H9 (cell line): ENCODE results near the gene PIK3R5. TPM values are rescaled to one million over a fixed set of nuclear protein-coding genes. Genes with fewer than 3 reads are reported as not detected.

Experiments
- DNase-seq: peaks from one replicate; pipeline ENCODE4 v3.0.0-alpha.2; 2017
- H2AFZ ChIP-seq: one replicate; pipeline ENCODE4 v1.6.1; 2013; ENCODE audit warnings: mild to moderate bottlenecking, low read length, control low read depth, moderate library complexity
- H2AK5ac ChIP-seq: 2 replicates; pipeline ENCODE4 v1.6.1; 2013; ENCODE audit warnings: low read length, control low read depth, mixed read lengths; ENCODE audit not compliant: insufficient read length
- H2BK120ac ChIP-seq: one replicate; pipeline ENCODE4 v1.6.1; 2013; ENCODE audit warnings: low read depth, mild to moderate bottlenecking, low read length, control low read depth, inconsistent platforms; ENCODE audit not compliant: poor library complexity, severe bottlenecking
- H2BK12ac ChIP-seq: 2 replicates; pipeline ENCODE4 v1.6.1; 2013; ENCODE audit warnings: low read length, control low read depth, mixed read lengths, low read depth; ENCODE audit not compliant: insufficient read length
- H2BK15ac ChIP-seq: 2 replicates; pipeline ENCODE4 v1.6.1; 2013; ENCODE audit warnings: low read depth, low read length, control low read depth
- H2BK20ac ChIP-seq: one replicate; pipeline ENCODE4 v1.6.1; 2013; ENCODE audit warnings: low read depth, mild to moderate bottlenecking, low read length, control low read depth, inconsistent platforms; ENCODE audit not compliant: poor library complexity, severe bottlenecking
- H2BK5ac ChIP-seq: 2 replicates; pipeline ENCODE4 v1.6.1; 2013; ENCODE audit warnings: low read length, control low read depth, mixed read lengths; ENCODE audit not compliant: insufficient read length
- H3K14ac ChIP-seq: 2 replicates; pipeline ENCODE4 v1.6.1; 2013; ENCODE audit warnings: low read length, control low read depth; ENCODE audit not compliant: insufficient read depth
- H3K18ac ChIP-seq: 2 replicates; pipeline ENCODE4 v1.6.1; 2013; ENCODE audit warnings: low read depth, mild to moderate bottlenecking, mixed read lengths, low read length, control low read depth; ENCODE audit not compliant: insufficient read length
- H3K23ac ChIP-seq: 2 replicates; pipeline ENCODE4 v1.6.1; 2013; ENCODE audit warnings: low read length, control low read depth, mixed read lengths, low read depth; ENCODE audit not compliant: insufficient read length
- H3K23me2 ChIP-seq: 2 replicates; pipeline ENCODE4 v1.6.1; 2013; ENCODE audit warnings: low read depth, mild to moderate bottlenecking, mixed read lengths, low read length, control low read depth; ENCODE audit not compliant: insufficient read length, poor library complexity, severe bottlenecking
- H3K27ac ChIP-seq: 2 replicates; pipeline ENCODE4 v1.5.1; 2013; ENCODE audit warnings: low read length, control low read depth, mixed read lengths, low read depth; ENCODE audit not compliant: insufficient read length
- H3K27me3 ChIP-seq: 2 replicates; pipeline ENCODE4 v1.6.1; 2013; ENCODE audit warnings: low read length, control low read depth, inconsistent platforms; ENCODE audit not compliant: insufficient read depth
- H3K4ac ChIP-seq: 2 replicates; pipeline ENCODE4 v1.6.1; 2013; ENCODE audit warnings: low read depth, mild to moderate bottlenecking, control low read depth, inconsistent platforms, low read length, moderate library complexity
- H3K4me1 ChIP-seq: 2 replicates; pipeline ENCODE4 v1.6.1; 2013; ENCODE audit warnings: low read length, control low read depth, inconsistent platforms; ENCODE audit not compliant: insufficient read depth
- H3K4me2 ChIP-seq: 2 replicates; pipeline ENCODE4 v1.6.1; 2013; ENCODE audit warnings: low read length, control low read depth, mixed read lengths; ENCODE audit not compliant: insufficient read length, insufficient read depth
- H3K56ac ChIP-seq: 2 replicates; pipeline ENCODE4 v1.6.1; 2013; ENCODE audit warnings: low read depth, mild to moderate bottlenecking, mixed read lengths, low read length, control low read depth; ENCODE audit not compliant: insufficient read length
- H3K79me1 ChIP-seq: 2 replicates; pipeline ENCODE4 v1.6.1; 2013; ENCODE audit warnings: low read depth, mild to moderate bottlenecking, moderate library complexity, low read length, control low read depth, inconsistent platforms; ENCODE audit not compliant: insufficient read depth, poor library complexity, severe bottlenecking
- H3K79me2 ChIP-seq: 2 replicates; pipeline ENCODE4 v1.6.1; 2013; ENCODE audit warnings: low read length, control low read depth, inconsistent platforms; ENCODE audit not compliant: insufficient read depth
- H3K9ac ChIP-seq: 2 replicates; pipeline ENCODE4 v1.6.1; 2013; ENCODE audit warnings: low read length, control low read depth, mixed read lengths; ENCODE audit not compliant: insufficient read length; ENCODE audit errors: extremely low read depth
- H3K9me3 ChIP-seq: one replicate; pipeline ENCODE4 v1.6.1; 2013; ENCODE audit warnings: low read depth, low read length, inconsistent platforms; ENCODE audit not compliant: control insufficient read depth
- H3T11ph ChIP-seq: one replicate; pipeline ENCODE4 v1.6.1; 2013; ENCODE audit warnings: mild to moderate bottlenecking, low read length, control low read depth, inconsistent platforms
- H4K20me1 ChIP-seq: one replicate; pipeline ENCODE4 v1.6.1; 2013; ENCODE audit not compliant: control insufficient read depth, insufficient read length, insufficient read depth
- H4K5ac ChIP-seq: 2 replicates; pipeline ENCODE4 v1.6.1; 2013; ENCODE audit warnings: low read depth, mild to moderate bottlenecking, mixed read lengths, low read length, control low read depth; ENCODE audit not compliant: insufficient read length
- H4K8ac ChIP-seq: replicated peaks from 2 replicates; pipeline ENCODE4 v1.6.1; 2013; ENCODE audit warnings: low read length, control low read depth, mixed read lengths, low read depth; ENCODE audit not compliant: insufficient read length
- H4K91ac ChIP-seq: 2 replicates; pipeline ENCODE4 v1.6.1; 2013; ENCODE audit warnings: low read depth, mild to moderate bottlenecking, moderate library complexity, mixed read lengths, low read length, control low read depth; ENCODE audit not compliant: insufficient read length
- H3K27ac Mint-ChIP-seq, 3 experiments: 2 replicates in 2 of 3; 3 replicates in 1 of 3; pipeline ENCODE4 v1.8.0; 2020 to 2021; ENCODE audit warnings: mixed read lengths in 3 of 3, mild to moderate bottlenecking in 1 of 3, moderate library complexity in 1 of 3
- H3K27me3 Mint-ChIP-seq: 2 replicates; pipeline ENCODE4 v1.8.0; 2021; ENCODE audit warnings: low read depth, mild to moderate bottlenecking, moderate library complexity, mixed read lengths
- H3K36me3 Mint-ChIP-seq, 3 experiments: 2 replicates in 2 of 3; 3 replicates in 1 of 3; pipeline ENCODE4 v1.8.0; 2020 to 2021; ENCODE audit warnings: low read depth in 3 of 3, mixed read lengths in 3 of 3; ENCODE audit not compliant: insufficient read depth in 1 of 3
- H3K4me1 Mint-ChIP-seq, 2 experiments: 2 replicates each; pipeline ENCODE4 v1.8.0; 2020; ENCODE audit warnings: mixed read lengths in 2 of 2
- H3K4me3 Mint-ChIP-seq, 2 experiments: 2 replicates in 1 of 2; 3 replicates in 1 of 2; pipeline ENCODE4 v1.8.0; 2020 to 2021; ENCODE audit warnings: mild to moderate bottlenecking in 2 of 2, mixed read lengths in 2 of 2, moderate library complexity in 1 of 2
- H3K9me3 Mint-ChIP-seq, 2 experiments: 2 replicates in 1 of 2; 3 replicates in 1 of 2; pipeline ENCODE4 v1.8.0; 2020; ENCODE audit warnings: mild to moderate bottlenecking in 2 of 2, mixed read lengths in 2 of 2, moderate library complexity in 1 of 2
- WGBS: extraction: QIAGEN DNeasy Blood & Tissue Kit; methylation state at CpG from one replicate; pipeline ENCODE4 v1.1.7; 2013; ENCODE audit warnings: missing lambda C conversion rate, low lambda C conversion rate, mixed read lengths; ENCODE audit not compliant: insufficient read length; ENCODE audit errors: extremely low coverage; 5-methylcytosine and 5-hydroxymethylcytosine counted together
- total RNA-seq: library from RNA; stranded (reverse); gene quantifications from 2 replicates; pipeline ENCODE4 v1.2.1, GENCODE V29; 2021
- TF ChIP-seq, protein P1 (sequence below): fragments of 200-600 bp; sonication (generic); conservative IDR thresholded peaks from 3 replicates; pipeline ENCODE4 v1.8.0; 2021; ENCODE audit warnings: antibody characterized with exemption, mild to moderate bottlenecking

PIK3R5 gene
- total RNA-seq, 1 experiment from 2014 or later = 1.4 TPM

- no peak overlapping the region for H2BK12ac ChIP-seq
- no peak overlapping the region for H3K14ac ChIP-seq
- H2BK5ac ChIP-seq = no peak overlapping the region
- no CpG with 5 or more reads among the region's 9 CpGs for WGBS
- H3K4me1 ChIP-seq = no peaks in the 10 kb centered on the region; the same call in 1 of the 2 replicates
- H2AFZ ChIP-seq = no peak overlapping the region
- no peak overlapping the region for H2BK120ac ChIP-seq
- H4K8ac ChIP-seq = no peak overlapping the region
- no peak overlapping the region for H3K4ac ChIP-seq
- no peaks in the 10 kb centered on the region for H3K27me3 ChIP-seq
- H3K79me1 ChIP-seq = no peaks in the 10 kb centered on the region
- no peak overlapping the region for H3K27ac Mint-ChIP-seq
- peaks cover 0 to 4% (median 0%) of the 10 kb centered on the region in 3 experiments; a peak in 1 of 7 replicates for H3K36me3 Mint-ChIP-seq
- H2AK5ac ChIP-seq = no peak overlapping the region
- H3K9me3 ChIP-seq = no peaks in the 10 kb centered on the region
- peak; percentile 34 for DNase-seq
- peaks cover 9% of the 10 kb centered on the region for H3K27me3 Mint-ChIP-seq
- no peaks in the 10 kb centered on the region for H4K20me1 ChIP-seq
- H3K4me2 ChIP-seq = no peak overlapping the region
- no peak overlapping the region for H3K18ac ChIP-seq
- H4K5ac ChIP-seq = no peak overlapping the region
- H3K79me2 ChIP-seq = no peaks in the 10 kb centered on the region
- no peaks in the 10 kb centered on the region for H3K23me2 ChIP-seq
- no peak overlapping the region for H4K91ac ChIP-seq
- no peak overlapping the region for H3T11ph ChIP-seq
- no peak overlapping the region for H3K4me3 Mint-ChIP-seq
- no peak overlapping the region for H3K27ac ChIP-seq
- H3K4me1 Mint-ChIP-seq = peaks cover 10 to 12% of the 10 kb centered on the region in 2 experiments
- no peak overlapping the region for H3K9ac ChIP-seq
- H3K23ac ChIP-seq = no peak overlapping the region
- TF ChIP-seq, protein P1, sequence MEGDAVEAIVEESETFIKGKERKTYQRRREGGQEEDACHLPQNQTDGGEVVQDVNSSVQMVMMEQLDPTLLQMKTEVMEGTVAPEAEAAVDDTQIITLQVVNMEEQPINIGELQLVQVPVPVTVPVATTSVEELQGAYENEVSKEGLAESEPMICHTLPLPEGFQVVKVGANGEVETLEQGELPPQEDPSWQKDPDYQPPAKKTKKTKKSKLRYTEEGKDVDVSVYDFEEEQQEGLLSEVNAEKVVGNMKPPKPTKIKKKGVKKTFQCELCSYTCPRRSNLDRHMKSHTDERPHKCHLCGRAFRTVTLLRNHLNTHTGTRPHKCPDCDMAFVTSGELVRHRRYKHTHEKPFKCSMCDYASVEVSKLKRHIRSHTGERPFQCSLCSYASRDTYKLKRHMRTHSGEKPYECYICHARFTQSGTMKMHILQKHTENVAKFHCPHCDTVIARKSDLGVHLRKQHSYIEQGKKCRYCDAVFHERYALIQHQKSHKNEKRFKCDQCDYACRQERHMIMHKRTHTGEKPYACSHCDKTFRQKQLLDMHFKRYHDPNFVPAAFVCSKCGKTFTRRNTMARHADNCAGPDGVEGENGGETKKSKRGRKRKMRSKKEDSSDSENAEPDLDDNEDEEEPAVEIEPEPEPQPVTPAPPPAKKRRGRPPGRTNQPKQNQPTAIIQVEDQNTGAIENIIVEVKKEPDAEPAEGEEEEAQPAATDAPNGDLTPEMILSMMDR = no peak
- H3K56ac ChIP-seq = no peak overlapping the region
- peaks cover 6 to 7% of the 10 kb centered on the region in 2 experiments; a peak in 4 of 5 replicates for H3K9me3 Mint-ChIP-seq
- no peak overlapping the region for H2BK15ac ChIP-seq
- no peak overlapping the region for H2BK20ac ChIP-seq
Observed at GRCh38 chr17:8935191-8935590, 30.3 kb downstream of the PIK3R5 start.
